Activated CD4-positive, alpha-beta T cell treated with anti-CD3 and anti-CD28 coated beads, Interleukin-2, amount 10 ng/mL, durations not matched to agents 24 days and 14 days (primary cell): ENCODE data around the gene HEMK1. TPM values are rescaled to one million over a fixed set of nuclear protein-coding genes. Genes with fewer than 3 reads are reported as not detected.

Source experiments
- total RNA-seq: library from RNA; stranded (reverse); gene quantifications from 2 replicates; pipeline ENCODE4 v1.2.3, GENCODE V29; 2022

HEMK1 gene
- total RNA-seq, 1 donor from 2014 or later = 66.0 TPM

Other genes starting within 250 kb of the HEMK1 start
- gene HYAL2, start 246.8 kb upstream of the HEMK1 start, total RNA-seq = 14.4 and 16.3 TPM in 2 replicates
- 24.4 and 25.0 TPM in 2 replicates for gene TUSC2, start 241.3 kb upstream of the HEMK1 start, total RNA-seq
- gene RASSF1, start 228.7 kb upstream of the HEMK1 start, total RNA-seq = 68.3 and 68.8 TPM in 2 replicates
- 1.2 and 1.3 TPM in 2 replicates for gene ZMYND10, start 223.8 kb upstream of the HEMK1 start, total RNA-seq
- 38.1 and 43.0 TPM in 2 replicates for gene NPRL2, start 218.7 kb upstream of the HEMK1 start, total RNA-seq
- gene CYB561D2, start 218.7 kb upstream of the HEMK1 start, total RNA-seq = 23.9 and 27.0 TPM in 2 replicates
- gene TMEM115, start 210.0 kb upstream of the HEMK1 start, total RNA-seq = 20.3 and 20.5 TPM in 2 replicates
- gene CACNA2D2, start 65.9 kb upstream of the HEMK1 start, total RNA-seq = 0.23 and 0.62 TPM in 2 replicates
- gene C3orf18, start 1.8 kb upstream of the HEMK1 start, total RNA-seq = 32.6 and 35.4 TPM in 2 replicates
- 359 and 361 TPM in 2 replicates for gene CISH, start 42.3 kb downstream of the HEMK1 start, total RNA-seq
- gene MAPKAPK3, start 47.6 kb downstream of the HEMK1 start, total RNA-seq = 199 and 207 TPM in 2 replicates
- gene DOCK3, start 105.4 kb downstream of the HEMK1 start, total RNA-seq = 1.7 and 1.8 TPM in 2 replicates